ENCODE results near the gene CLSTN2. TPM values are rescaled to one million over a fixed set of nuclear protein-coding genes. Genes with fewer than 3 reads are reported as not detected.

CLSTN2 gene
- total RNA-seq, 1 experiment from 2014 or later: not detected

DNA sequence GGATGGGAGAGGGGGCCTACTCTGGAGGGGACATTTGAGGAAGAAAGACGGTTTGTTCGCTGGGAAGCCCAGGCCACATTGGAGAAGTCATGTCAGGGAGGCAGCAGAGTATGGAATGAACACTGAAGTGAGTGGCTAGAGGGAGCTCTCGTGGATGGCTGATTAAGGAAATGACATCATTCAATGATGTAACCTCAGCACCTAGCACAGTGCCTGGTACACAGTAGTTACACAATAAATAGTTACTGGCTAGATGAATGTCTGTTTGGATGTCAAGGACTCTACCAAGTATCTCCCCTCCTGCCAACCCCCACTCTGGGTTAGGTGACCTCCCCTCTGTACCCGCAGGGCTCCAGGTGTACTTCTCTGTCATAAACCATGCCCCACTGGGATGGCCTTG, 121.1 kb downstream of the CLSTN2 start:
- H3K9me3 ChIP-seq (ENCODE audit: low read length): no peaks in the 10 kb centered on the region
- ATAC-seq (no peak), DNase-seq (no peak)
- no peaks in the 10 kb centered on the region for H4K20me1 ChIP-seq (ENCODE audit: low read length)
- H3K36me3 ChIP-seq (ENCODE audit: low read depth, low read length): no peaks in the 10 kb centered on the region
- H2AFZ ChIP-seq (ENCODE audit: low read length): no peak overlapping the region
- no peaks in the 10 kb centered on the region for H3K79me2 ChIP-seq (ENCODE audit: low read length)
- no peaks in the 10 kb centered on the region for H3K4me1 ChIP-seq (ENCODE audit: insufficient read depth, low read length)
- H3K9ac ChIP-seq (ENCODE audit: low read length): no peak overlapping the region
- intact Hi-C loops (cut with micrococcal nuclease): no loop called here
- ChIA-PET CTCF (no interaction called here), POLR2A (ENCODE audit: unreplicated experiment) (no interaction called here)
- H3K27me3 ChIP-seq (ENCODE audit: low read length): no peaks in the 10 kb centered on the region
- TF ChIP-seq, protein P1, sequence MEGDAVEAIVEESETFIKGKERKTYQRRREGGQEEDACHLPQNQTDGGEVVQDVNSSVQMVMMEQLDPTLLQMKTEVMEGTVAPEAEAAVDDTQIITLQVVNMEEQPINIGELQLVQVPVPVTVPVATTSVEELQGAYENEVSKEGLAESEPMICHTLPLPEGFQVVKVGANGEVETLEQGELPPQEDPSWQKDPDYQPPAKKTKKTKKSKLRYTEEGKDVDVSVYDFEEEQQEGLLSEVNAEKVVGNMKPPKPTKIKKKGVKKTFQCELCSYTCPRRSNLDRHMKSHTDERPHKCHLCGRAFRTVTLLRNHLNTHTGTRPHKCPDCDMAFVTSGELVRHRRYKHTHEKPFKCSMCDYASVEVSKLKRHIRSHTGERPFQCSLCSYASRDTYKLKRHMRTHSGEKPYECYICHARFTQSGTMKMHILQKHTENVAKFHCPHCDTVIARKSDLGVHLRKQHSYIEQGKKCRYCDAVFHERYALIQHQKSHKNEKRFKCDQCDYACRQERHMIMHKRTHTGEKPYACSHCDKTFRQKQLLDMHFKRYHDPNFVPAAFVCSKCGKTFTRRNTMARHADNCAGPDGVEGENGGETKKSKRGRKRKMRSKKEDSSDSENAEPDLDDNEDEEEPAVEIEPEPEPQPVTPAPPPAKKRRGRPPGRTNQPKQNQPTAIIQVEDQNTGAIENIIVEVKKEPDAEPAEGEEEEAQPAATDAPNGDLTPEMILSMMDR (conservative IDR thresholded peaks at IDR 0.05; ENCODE audit: low read depth, low read length): no peak
- TF ChIP-seq EZH2 (IDR thresholded peaks at IDR 0.05; ENCODE audit: low read length, unreplicated experiment) (no peak), EZH2phosphoT487 (IDR thresholded peaks at IDR 0.05; ENCODE audit: borderline replicate concordance, low read length) (no peak)
- no peak overlapping the region for H3K4me2 ChIP-seq (ENCODE audit: low read length)
- no peak overlapping the region for H3K27ac ChIP-seq (ENCODE audit: low read length)
- no peaks in the 10 kb centered on the region for H3K9me2 ChIP-seq (replicated peaks; ENCODE audit: low read length)
- no peaks in the 10 kb centered on the region for H3F3A ChIP-seq (ENCODE audit: low read length, unreplicated experiment)
- BruUV-seq (replicated peaks): no TSS peak
- H3K4me3 ChIP-seq (ENCODE audit: low read length): no peak overlapping the region

DNA sequence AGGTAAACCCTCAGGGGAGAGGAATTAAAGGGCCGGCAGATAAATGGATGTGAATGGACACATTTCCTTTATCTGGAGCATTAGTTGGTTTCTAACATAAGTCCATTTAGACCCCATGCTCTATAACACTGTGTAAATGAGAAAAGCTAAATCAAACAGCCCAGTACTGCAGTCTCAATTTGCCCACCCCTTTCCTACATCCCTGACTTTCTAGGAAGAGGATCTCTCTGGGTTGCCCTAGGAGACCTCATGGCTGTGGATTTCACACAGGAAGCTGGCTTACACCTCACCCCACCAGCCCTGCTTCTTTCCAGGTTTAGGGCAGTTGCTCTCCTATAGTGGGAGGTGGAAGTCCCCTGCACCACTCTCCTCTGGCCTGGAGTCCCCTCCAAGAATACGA, 126.2 kb downstream of the CLSTN2 start:
- Histone ChIP-seq H3K4me1 (ENCODE audit: insufficient read depth, low read length) (no peaks in the 10 kb centered on the region), H3K4me3 (ENCODE audit: low read length) (no peak overlapping the region), H3K9me2 (replicated peaks; ENCODE audit: low read length) (no peaks in the 10 kb centered on the region), H3K9me3 (ENCODE audit: low read length) (no peaks in the 10 kb centered on the region), H4K20me1 (ENCODE audit: low read length) (no peaks in the 10 kb centered on the region), H3K4me2 (ENCODE audit: low read length) (no peak overlapping the region), H2AFZ (ENCODE audit: low read length) (no peak overlapping the region), H3K27ac (ENCODE audit: low read length) (no peak overlapping the region), H3F3A (ENCODE audit: low read length, unreplicated experiment) (no peaks in the 10 kb centered on the region), H3K27me3 (ENCODE audit: low read length) (no peaks in the 10 kb centered on the region), H3K36me3 (ENCODE audit: low read depth, low read length) (no peaks in the 10 kb centered on the region), H3K9ac (ENCODE audit: low read length) (no peak overlapping the region), H3K79me2 (ENCODE audit: low read length) (no peaks in the 10 kb centered on the region)
- ChIA-PET CTCF (no interaction called here), POLR2A (ENCODE audit: unreplicated experiment) (no interaction called here)
- intact Hi-C loops (cut with micrococcal nuclease): no loop called here
- DNase-seq (no peak), ATAC-seq (no peak)
- no TSS peak for BruUV-seq (replicated peaks)
- no peak for TF ChIP-seq EZH2 (IDR thresholded peaks at IDR 0.05; ENCODE audit: low read length, unreplicated experiment)
- no peak for TF ChIP-seq EZH2phosphoT487 (IDR thresholded peaks at IDR 0.05; ENCODE audit: borderline replicate concordance, low read length)
- TF ChIP-seq, protein P1 (conservative IDR thresholded peaks at IDR 0.05; ENCODE audit: low read depth, low read length): no peak

DNA sequence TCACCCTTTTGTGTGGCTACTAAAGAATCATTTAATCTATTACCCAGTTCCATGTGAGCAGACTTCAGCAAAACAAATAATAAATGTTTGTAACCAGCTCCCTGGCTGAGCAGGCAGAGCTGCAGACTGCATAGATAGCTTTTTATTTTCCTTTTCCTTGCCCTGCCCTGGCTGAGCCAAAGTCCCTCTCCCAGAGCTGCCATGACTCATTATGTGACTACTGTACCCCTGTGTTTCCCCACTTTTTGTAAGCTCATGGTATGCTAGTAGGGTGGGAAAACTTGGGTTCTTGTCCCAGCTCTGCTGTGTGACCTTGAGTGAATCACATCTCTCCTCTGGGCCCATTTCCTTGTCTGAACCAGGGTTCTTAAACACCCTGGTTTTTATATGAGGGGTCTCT, 127.5 kb downstream of the CLSTN2 start:
- Histone ChIP-seq H3K9me3 (ENCODE audit: low read length) (no peaks in the 10 kb centered on the region), H3K79me2 (ENCODE audit: low read length) (no peaks in the 10 kb centered on the region), H3K4me3 (ENCODE audit: low read length) (no peak overlapping the region), H3F3A (ENCODE audit: low read length, unreplicated experiment) (no peaks in the 10 kb centered on the region), H2AFZ (ENCODE audit: low read length) (no peak overlapping the region), H3K36me3 (ENCODE audit: low read depth, low read length) (no peaks in the 10 kb centered on the region), H3K4me1 (ENCODE audit: insufficient read depth, low read length) (no peaks in the 10 kb centered on the region), H3K27ac (ENCODE audit: low read length) (no peak overlapping the region), H3K9me2 (replicated peaks; ENCODE audit: low read length) (no peaks in the 10 kb centered on the region), H4K20me1 (ENCODE audit: low read length) (no peaks in the 10 kb centered on the region), H3K9ac (ENCODE audit: low read length) (no peak overlapping the region), H3K27me3 (ENCODE audit: low read length) (no peaks in the 10 kb centered on the region), H3K4me2 (ENCODE audit: low read length) (no peak overlapping the region)
- ChIA-PET POLR2A (ENCODE audit: unreplicated experiment) (no interaction called here), CTCF (no interaction called here)
- ATAC-seq: no peak
- no TSS peak for BruUV-seq (replicated peaks)
- intact Hi-C loops (cut with micrococcal nuclease): no loop called here
- no peak for DNase-seq
- TF ChIP-seq EZH2phosphoT487 (IDR thresholded peaks at IDR 0.05; ENCODE audit: borderline replicate concordance, low read length) (no peak), EZH2 (IDR thresholded peaks at IDR 0.05; ENCODE audit: low read length, unreplicated experiment) (no peak)
- TF ChIP-seq, protein P1 (conservative IDR thresholded peaks at IDR 0.05; ENCODE audit: low read depth, low read length): no peak

Data from PC-3 (cell line).